GM18909 (cell line): ENCODE results near the gene COPB1.
"Not testable (repeated sequence)": the region's sequence is repeated elsewhere in the genome, so short reads cannot be mapped to it uniquely, and the experiment has no call there.

ENCODE experiments used
- ATAC-seq: cut with Tn5 transposase; IDR thresholded peaks from one replicate; pipeline ENCODE4 v1.9.1; 2021; ENCODE audit warnings: mild to moderate bottlenecking; ENCODE audit not compliant: unreplicated experiment, poor library complexity

Gene COPB1, protein sequence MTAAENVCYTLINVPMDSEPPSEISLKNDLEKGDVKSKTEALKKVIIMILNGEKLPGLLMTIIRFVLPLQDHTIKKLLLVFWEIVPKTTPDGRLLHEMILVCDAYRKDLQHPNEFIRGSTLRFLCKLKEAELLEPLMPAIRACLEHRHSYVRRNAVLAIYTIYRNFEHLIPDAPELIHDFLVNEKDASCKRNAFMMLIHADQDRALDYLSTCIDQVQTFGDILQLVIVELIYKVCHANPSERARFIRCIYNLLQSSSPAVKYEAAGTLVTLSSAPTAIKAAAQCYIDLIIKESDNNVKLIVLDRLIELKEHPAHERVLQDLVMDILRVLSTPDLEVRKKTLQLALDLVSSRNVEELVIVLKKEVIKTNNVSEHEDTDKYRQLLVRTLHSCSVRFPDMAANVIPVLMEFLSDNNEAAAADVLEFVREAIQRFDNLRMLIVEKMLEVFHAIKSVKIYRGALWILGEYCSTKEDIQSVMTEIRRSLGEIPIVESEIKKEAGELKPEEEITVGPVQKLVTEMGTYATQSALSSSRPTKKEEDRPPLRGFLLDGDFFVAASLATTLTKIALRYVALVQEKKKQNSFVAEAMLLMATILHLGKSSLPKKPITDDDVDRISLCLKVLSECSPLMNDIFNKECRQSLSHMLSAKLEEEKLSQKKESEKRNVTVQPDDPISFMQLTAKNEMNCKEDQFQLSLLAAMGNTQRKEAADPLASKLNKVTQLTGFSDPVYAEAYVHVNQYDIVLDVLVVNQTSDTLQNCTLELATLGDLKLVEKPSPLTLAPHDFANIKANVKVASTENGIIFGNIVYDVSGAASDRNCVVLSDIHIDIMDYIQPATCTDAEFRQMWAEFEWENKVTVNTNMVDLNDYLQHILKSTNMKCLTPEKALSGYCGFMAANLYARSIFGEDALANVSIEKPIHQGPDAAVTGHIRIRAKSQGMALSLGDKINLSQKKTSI

DNA sequence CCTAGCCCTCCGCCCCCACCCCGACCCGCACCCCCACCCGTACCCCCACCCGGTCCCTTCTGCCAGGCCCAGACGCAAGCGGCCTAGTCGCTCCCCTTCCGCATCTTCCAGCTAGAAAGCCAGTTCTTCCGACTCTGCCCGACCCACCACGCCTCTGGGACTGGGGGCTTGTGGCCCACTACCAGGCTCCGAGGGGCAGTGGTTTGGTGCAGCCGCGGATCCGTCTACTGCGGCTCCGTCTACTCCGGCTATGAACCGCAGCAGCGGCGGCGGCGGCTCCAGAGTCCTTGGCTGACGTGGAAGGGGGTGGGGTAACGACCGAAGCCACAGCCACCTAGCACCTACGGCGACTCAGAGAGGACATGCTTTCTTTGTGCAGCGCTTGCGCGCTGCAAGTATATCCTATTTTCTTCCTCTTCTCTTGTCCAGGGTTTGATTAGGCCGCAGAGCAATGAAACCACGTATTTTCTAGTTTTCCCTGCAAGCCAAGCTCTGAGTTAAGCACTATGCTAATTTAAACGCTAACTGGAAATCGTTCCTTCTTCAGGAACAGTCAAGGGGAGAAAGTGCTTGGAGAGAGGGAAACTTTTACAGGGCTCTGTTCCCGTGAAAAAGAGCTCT, at the start of gene COPB1:
COPB1 (minus strand) TSS at position 252 of the 621 bp plus-strand sequence. CDS start 883 bp downstream, outside the sequence.
- ATAC-seq, result peak; percentile 91

DNA sequence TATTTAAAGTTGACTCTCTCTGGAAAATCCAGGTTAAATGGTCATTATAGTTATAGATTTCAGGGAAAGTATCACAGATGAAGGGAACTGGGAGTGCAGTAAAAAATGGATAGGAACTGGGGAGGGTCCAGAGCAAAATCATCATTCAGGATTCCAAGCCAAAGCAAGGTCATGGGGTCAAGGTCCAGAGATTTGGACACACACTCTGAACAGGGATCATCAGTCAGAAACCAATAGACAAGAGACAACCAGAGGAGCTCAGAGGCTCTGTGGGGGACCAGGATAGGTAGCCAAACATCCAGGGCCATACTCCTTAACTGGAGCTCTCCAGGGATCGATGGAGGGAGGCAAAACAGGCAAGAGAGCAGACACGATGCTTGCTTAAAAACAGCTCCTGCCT, 47.8 kb upstream of the COPB1 start:
- no peak for ATAC-seq

DNA sequence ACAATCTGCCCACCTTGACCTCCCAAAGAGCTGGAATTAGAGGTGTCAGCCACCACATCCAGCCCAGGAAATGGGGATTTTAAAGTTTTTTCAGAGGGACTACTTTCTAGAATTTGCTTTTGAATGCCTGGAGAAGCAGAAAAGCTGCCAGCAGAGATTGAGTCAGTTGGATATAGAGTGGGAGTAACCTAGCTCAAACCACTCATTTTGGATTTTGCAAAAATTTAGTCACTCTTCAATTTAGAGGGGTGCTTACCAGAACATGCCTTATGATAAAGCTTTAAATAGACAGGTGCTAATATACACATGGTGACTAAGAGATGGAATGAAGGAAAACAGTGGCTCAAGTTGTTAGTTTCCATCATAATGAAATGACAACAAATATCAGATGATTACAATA, 47.1 kb upstream of the COPB1 start:
- no peak for ATAC-seq

DNA sequence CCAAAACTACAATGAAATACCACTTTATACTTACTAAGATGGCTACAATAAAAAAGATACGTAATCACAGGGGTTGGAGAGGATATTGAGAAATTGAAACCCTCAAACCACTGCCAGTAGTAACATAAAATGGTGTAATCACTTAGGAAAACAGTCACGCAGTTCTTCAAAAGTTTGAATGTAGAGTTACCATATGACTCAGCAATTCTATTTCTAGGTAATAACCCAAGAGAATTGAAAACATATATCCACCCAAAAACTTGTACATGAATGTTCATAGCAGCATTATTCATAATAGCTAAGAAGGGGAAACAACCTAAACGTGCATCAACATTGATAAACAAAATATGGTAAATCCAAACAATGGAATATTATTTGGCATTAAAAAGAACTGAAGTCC, 45.0 kb upstream of the COPB1 start:
- peak; percentile 84 for ATAC-seq

DNA sequence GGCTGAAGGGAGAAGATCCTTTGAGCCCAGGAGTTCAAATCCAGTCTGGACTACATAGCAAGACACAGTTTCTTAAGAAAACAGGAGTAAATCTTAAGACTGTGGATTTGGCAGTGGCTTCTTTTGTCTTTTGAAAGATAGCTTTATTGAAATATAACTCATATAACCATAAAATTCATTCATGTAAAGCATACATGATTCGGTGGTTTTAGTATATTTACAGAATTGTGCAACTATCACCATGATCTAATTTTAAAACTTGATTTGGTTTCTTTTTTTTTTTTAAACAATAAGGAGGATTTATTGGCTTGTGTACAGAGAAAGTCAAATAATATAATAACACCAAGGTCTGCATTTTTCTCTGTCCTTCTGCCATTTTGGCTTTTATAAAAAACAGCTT, 43.6 kb upstream of the COPB1 start:
- no peak for ATAC-seq

DNA sequence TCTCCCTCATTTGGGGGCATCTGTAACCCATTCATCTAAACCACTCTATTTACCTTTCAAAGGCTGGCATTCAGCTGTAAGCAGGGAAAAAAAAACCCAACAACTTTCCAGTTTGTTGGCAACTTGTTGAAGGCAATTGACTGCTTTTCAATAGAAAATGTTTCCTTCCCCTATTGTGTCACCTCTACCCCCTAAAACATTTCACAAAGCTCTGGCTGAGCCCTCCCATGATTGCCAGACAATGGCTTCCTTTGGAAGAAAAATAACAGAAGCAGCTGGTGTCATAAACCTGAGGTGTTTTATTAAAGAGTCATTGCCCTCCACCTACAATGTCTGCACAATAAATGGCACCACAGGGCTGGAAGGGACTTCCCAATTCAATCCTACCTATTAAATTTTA, 42.7 kb upstream of the COPB1 start:
- no peak for ATAC-seq

DNA sequence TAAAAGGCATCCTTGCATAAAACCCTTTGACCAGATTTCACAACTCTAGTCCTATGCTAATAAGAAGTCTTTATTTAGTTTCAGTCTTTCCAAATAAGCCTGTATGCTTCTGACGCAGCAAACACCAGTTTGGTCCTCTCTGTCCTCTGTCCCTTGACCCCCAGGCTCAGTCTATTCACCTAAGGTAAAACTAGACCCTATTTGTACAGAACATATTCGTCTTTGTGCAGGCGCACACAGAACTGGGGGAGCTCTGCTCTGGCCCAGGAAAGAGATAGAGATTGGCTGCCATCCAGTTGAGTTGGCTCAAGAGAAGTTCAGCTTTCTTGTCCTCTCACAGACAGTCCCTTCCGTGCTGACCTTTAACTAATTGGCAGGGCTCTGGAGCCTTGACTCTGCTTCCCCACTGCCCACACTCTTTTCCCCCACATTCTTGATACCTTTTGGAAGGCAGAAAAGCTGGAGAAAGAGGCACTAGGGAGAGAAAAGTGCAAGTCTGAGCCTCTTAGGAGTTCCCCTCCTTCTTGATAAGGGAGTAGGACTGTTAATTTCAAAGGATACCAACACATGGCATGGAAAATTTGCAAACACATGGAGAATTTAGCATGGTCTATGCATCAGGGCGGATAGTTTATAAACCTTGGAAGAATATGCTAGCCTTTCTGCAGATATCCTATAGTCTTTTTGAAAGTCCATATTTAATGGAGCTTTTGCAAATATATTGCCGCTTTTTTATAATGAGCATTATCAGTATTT, 41.8 kb upstream of the COPB1 start:
- ATAC-seq, result no peak

DNA sequence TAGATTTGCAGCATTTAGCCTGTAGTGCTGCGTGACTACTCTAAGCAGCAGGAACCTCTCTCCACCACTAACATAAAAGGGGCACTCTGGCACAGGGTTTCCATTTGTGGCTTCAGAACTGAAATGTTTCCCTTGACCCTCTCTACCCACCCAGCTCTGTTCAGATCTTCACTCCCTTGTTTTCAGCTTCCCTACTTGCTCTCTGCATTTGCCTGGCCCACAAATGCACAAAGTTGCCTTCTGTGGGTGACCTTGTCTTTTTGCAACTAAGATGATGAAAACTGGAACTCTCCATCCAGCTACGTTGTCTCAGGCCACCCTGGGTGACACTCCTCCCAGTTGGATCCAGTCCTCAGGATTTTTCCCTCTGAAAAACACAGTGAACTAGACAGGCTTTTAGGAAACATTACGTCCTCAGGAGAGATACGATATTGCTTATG, 40.4 kb upstream of the COPB1 start:
- ATAC-seq, result no peak

DNA sequence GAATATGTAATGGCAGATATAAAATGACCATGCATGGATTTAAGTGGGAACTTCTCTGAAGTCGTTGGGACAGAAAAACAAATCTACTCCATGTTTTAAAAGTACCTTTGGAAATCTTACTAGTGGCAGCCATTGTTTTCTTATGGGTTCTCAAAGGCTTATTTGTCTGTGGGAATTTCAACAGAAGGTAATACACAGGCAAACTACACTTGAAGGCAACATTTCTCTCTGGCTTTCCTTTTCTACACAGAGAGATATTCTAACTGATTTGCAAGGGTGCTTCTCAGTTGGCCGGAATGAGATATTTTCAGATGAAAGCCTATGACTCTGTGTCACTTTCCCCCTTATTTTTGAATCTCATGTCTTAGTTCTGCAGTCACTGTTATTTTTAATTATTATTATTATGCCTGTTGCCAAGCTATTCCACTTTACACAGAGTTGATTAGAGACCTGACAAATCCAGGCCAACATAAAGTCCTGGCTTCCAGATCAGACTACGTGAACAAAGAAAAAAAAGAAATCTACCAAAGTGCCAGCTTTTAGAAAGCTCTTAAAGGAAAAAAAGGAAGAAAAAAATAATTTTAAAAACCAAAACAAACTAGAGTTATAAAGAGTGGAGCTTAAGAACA, 39.4 kb upstream of the COPB1 start:
- ATAC-seq, result no peak

DNA sequence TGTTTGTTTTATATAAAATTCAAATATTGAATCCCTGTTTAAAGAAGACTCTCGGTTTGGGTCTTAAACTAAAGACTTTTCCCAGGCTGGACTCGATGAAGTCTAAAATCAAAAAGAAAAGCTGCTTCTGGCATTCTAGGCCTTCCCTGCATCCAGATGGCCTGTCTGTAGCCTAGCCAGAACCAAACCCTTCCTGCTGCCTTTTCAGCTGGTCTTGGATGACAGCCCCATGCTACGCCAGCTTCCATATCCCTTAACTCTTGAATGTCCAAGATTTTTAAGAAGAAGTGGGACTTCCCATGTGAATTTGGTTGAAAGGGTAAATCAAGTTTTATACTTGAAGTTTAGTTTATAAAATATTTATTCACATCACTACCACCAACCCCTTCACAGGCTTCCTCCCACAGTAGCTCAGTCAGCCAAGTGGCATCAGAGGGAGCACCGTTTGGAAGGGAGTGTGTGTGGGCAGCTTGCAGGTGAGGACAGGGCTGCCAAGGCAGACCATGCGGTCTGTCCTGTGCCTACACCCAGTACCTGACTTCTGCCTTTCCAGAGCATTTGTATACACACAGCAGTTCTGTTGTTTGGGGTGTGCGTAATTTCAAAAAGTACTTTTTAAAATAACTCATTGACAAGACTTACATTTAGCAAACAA, 38.8 kb upstream of the COPB1 start:
- ATAC-seq, result no peak

DNA sequence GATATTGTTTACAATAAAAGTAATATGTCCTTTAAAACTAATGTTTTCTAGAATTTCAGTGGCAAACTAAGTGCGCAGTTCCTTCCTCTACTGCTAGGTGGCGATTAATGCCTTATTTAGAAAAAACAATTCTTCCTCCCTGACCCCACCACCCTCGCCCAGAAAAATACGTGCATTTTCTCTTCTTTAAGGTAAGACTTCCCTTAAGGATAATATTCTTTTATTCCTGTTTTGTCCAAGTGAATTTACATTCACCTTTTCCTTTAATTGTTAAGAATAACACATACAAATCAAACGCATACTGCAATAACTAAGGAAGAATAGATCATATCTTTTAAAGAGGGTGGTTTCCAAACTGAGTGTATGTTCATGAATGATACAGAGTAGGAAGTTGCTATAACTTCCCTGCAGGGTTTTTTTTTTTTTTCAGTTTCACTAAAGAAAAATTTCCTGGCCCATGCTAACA, 37.6 kb upstream of the COPB1 start:
- ATAC-seq, result peak; percentile 80

DNA sequence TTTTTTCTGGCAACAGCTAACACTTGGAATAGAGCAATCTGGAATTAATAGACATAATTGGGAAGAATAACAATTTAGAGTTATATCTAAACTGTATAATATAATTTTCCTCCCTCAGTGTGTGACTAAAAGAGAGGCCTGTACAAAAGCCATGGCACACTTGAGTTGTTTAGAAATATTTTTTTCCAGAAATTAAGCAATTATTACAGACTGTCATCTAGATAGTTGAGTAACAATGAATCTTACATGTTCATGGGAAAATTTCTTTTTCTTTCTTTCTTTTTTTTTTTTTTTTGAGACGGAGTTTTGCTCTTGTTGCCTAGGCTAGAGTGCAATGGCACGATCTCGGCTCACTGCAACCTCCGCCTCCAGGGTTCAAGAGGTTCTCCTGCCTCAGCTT, 35.6 kb upstream of the COPB1 start:
- ATAC-seq, result not testable (repeated sequence)

DNA sequence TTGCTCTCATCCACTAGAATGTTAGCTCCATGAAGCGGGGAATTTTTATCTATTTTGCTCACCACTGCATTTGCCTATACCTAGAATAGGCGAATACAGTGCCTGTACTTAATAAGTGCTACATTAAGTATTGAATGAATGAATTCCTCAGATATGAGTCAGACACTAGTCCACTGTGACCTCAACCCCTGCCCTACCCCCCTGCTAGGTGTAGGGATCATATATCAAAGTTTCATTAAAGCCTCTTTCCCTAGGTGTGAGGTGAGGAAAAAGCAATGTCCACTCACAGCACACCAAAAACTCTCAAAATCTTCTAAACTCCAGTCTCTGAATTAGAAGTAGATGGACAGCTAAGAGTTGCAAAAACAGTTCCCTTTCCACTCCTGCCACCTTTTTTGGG, 30.3 kb upstream of the COPB1 start:
- no peak for ATAC-seq

DNA sequence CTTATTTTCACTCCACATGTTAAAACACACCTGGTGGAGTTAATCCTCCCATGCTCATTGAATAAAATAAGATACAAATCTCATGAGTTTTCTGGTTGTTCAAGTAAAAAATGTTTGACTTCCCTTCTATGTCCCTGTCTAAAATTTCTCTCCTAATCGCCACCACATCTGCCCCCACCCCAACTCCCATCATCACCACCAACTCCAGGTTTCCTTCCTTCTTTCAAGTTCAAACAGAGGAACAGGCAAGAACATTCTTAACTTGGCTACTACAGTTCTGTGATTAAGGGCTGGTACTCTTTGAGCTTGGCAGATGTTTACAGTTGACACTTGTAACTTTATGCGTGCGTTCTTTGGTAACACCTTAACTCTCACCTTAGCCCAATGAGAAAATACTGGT, 29.7 kb upstream of the COPB1 start:
- ATAC-seq, result no peak

DNA sequence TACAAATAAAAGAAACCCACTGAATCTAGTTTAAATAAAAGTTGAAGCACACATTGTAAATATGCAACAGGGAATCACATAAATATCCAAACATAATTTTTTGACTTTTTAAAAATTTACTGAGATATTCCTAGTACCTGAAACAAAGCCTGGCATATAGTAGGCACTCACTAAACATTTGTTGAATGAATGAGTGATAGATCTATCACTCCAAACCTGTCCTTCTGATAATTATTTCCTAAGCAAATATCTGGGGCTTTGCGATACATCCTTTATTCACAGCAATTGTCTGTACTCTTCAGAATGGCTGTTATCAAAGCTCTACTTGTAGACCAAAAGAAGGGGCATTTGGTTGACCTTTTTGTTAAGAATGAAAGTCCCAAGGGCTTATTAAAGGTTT, 23.2 kb upstream of the COPB1 start:
- no peak for ATAC-seq

DNA sequence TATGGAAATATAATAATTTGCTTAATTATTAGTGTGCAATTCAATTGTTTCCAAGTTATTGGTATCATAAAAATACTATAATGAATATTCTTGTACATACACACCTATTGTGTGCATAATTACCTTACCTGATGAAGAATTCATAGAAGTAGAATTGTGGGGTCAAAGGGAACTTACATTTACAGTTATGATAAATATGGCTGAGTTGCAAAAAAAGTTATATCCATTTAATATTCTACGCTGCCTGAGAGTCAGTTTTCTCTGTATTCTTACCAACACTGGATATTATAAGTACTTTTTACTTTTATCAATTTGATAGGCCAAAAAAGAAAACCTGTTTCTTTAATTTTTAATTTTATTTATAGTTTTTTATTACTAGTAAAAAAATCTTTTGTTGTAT, 22.6 kb upstream of the COPB1 start:
- no peak for ATAC-seq

DNA sequence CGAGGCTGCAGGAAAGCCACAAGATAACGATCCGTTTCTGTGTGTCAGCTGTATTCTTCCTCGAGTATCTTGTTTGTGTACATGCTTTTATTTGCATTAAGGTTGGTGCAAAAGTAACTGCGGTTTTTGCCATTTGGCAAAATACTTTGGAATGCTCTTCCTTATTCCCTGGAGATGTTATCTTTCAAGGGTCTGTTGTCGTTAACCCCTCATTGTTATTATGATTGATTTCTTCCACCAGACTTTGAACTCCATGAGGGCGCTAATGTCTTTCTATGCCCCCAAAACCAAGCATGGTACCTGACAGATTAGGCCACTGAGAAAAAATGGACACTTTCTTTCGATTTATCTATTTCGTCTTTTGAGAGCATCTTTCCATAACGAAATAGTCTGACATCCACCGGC, 21.1 kb upstream of the COPB1 start:
- ATAC-seq, result no peak

DNA sequence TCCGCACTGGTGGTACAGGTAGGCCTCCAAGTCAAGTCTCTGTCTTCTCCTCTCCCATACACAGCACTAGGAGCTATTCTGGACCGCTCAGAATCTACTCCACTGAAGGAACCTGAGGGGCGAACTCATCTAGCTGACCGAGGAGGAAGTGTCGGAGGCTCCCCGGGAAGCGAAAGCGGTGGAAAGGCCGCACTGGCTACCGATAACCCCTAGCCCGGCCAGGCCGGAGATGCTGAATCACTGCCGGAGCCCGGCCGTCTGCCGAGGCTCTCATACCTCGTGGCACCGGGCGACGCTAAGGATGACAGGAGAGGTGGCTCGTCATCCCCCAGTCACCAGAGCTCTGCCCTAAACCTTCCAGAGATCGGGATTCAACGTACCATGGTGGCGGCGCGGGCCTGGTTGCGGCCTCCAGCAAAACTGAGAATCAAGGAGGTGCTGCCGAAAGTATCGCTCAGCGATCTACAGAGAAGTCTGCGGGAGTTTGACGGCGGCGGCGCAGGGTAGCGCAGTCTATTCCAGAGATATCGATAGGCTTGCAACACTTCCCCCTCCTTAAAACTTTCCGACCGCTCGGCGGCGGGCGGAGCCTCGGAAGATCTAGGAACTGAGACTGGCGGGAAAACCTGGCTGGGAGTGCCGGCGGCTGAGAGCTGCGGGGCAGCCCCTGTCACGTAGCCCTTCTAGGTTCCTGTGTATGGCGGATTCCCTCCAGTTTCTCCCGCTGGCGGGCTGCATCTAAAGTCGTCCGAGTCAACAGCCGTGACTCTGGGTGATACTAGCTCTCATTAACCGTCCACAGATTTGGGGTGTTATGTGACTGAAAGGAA, 20.5 kb upstream of the COPB1 start, which contains the start of gene PSMA1:
PSMA1 (minus strand) TSS at position 470 of the 830 bp plus-strand sequence; CDS start at position 383, 87 bp downstream.
- ATAC-seq, result peak; percentile 95
